ENCODE measurements around the gene WNT2.
"Not testable (repeated sequence)": the region's sequence is repeated elsewhere in the genome, so short reads cannot be mapped to it uniquely, and the experiment has no call there.

Gene WNT2

GRCh38 chr7:117251687-117252086 lies 71.2 kb downstream of the WNT2 start:
- DNase-seq, result no peak

GRCh38 chr7:117250801-117251200 lies 72.1 kb downstream of the WNT2 start:
- no peak for DNase-seq

- DNase-seq, result no peak
Measured at GRCh38 chr7:117250245-117250644, 72.6 kb downstream of the WNT2 start.

GRCh38 chr7:117249696-117250095 lies 73.2 kb downstream of the WNT2 start:
- DNase-seq, result no peak

- DNase-seq, result no peak
Measured at GRCh38 chr7:117248829-117249228, 74.0 kb downstream of the WNT2 start.

- DNase-seq, result no peak
Measured at GRCh38 chr7:117247809-117248208, 75.0 kb downstream of the WNT2 start.

GRCh38 chr7:117245703-117246102 lies 77.2 kb downstream of the WNT2 start:
- not testable (repeated sequence) for DNase-seq

GRCh38 chr7:117243390-117243789 lies 79.5 kb downstream of the WNT2 start:
- DNase-seq, result no peak

GRCh38 chr7:117241088-117241487 lies 81.8 kb downstream of the WNT2 start:
- no peak for DNase-seq

GRCh38 chr7:117238937-117239336 lies 83.9 kb downstream of the WNT2 start:
- DNase-seq, result no peak

- DNase-seq, result no peak
Measured at GRCh38 chr7:117238472-117238871, 84.4 kb downstream of the WNT2 start.

- no peak for DNase-seq
Measured at GRCh38 chr7:117237646-117238045, 85.2 kb downstream of the WNT2 start.

- no peak for DNase-seq
Measured at GRCh38 chr7:117231047-117231359, 91.9 kb downstream of the WNT2 start.

- no peak for DNase-seq
Measured at GRCh38 chr7:117230276-117231046, 92.4 kb downstream of the WNT2 start.

GRCh38 chr7:117229350-117229749 lies 93.5 kb downstream of the WNT2 start:
- no peak for DNase-seq

- DNase-seq, result no peak
Measured at GRCh38 chr7:117227091-117227490, 95.8 kb downstream of the WNT2 start.

- DNase-seq, result no peak
Measured at GRCh38 chr7:117225536-117225935, 97.3 kb downstream of the WNT2 start.
